K562 (cell line): ENCODE results near the gene OR4F15. TPM values are rescaled to one million over a fixed set of nuclear protein-coding genes. Genes with fewer than 3 reads are reported as not detected.
"Not testable (repeated sequence)": the region's sequence is repeated elsewhere in the genome, so short reads cannot be mapped to it uniquely, and the experiment has no call there.

ENCODE experiments used
- ATAC-seq: fragments of 200-7000 bp; cut with Tn5 transposase; 3 replicates; pipeline ENCODE4 v1.9.1; 2020; ENCODE audit warnings: moderate library complexity
- BruUV-seq: library from RNA; stranded (reverse); fragments of 400-500 nt; replicated peaks from 2 replicates; lab custom pipeline; 2021; lab: Mats Ljungman, UMichigan
- CTCF ChIA-PET: fragments of 300-600 bp; formaldehyde crosslinking; extraction: SDS; loops from one replicate; lab custom pipeline; 2021; ENCODE audit warnings: low intra/inter-chr PET ratio; lab: Yijun Ruan, JAX
- POLR2A ChIA-PET: fragments of 300-600, 350-650 bp; sonication (Branson Sonifier 250); formaldehyde crosslinking; extraction: SDS; loops from one replicate; lab custom pipeline; 2021; ENCODE audit warnings: antibody characterized with exemption, inconsistent platforms; lab: Yijun Ruan, JAX
- DNase-seq, 4 experiments: peaks; one replicate each; pipeline versions ENCODE4 v3.0.0 to v3.0.0-alpha.2; 2011 to 2018; ENCODE audit warnings: low spot score in 3 of 4, mixed read lengths in 3 of 4; ENCODE audit errors: extremely low read depth in 1 of 4
- FAIRE-seq: peaks from 2 replicates; lab custom pipeline; 2011; peaks lifted over from hg19 to GRCh38; lab: Jason Lieb, UNC
- H2AFZ ChIP-seq: 2 replicates; pipeline ENCODE4 v1.6.0; 2011; ENCODE audit warnings: low read depth, low read length, control low read depth, inconsistent platforms
- H3K27ac ChIP-seq: fragments of 200-600 bp; 3 replicates; pipeline ENCODE4 v1.8.0; 2011; ENCODE audit warnings: low read depth, mild to moderate bottlenecking, control low read depth, inconsistent platforms, low read length, moderate library complexity, mixed read lengths; ENCODE audit errors: extremely low read depth
- H3K27me3 ChIP-seq, 2 experiments: fragments of 300-600 bp in 1 of 2; 2 replicates in 1 of 2; 3 replicates in 1 of 2; pipeline versions ENCODE4 v1.6.0 to v1.8.0; 2011; ENCODE audit warnings: inconsistent platforms in 2 of 2, low read length in 2 of 2, mild to moderate bottlenecking in 1 of 2, mixed read lengths in 1 of 2, moderate library complexity in 1 of 2; ENCODE audit not compliant: control insufficient read depth in 2 of 2, insufficient read depth in 2 of 2
- H3K36me3 ChIP-seq: fragments of 300-600 bp; 3 replicates; pipeline ENCODE4 v1.8.0; 2011; ENCODE audit warnings: mild to moderate bottlenecking, low read length, inconsistent platforms; ENCODE audit not compliant: control insufficient read depth, insufficient read depth
- H3K4me1 ChIP-seq, 2 experiments: fragments of 200-600 bp in 1 of 2; replicated peaks in 1 of 2; 2 replicates in 1 of 2; 3 replicates in 1 of 2; pipeline versions ENCODE4 v1.5.1 to v1.8.0; 2011; ENCODE audit warnings: inconsistent platforms in 2 of 2, low read length in 2 of 2, mild to moderate bottlenecking in 1 of 2, mixed read lengths in 1 of 2, moderate library complexity in 1 of 2; ENCODE audit not compliant: control insufficient read depth in 2 of 2, insufficient read depth in 2 of 2
- H3K4me2 ChIP-seq: 2 replicates; pipeline ENCODE4 v1.6.1; 2011; ENCODE audit warnings: low read length, control low read depth, inconsistent platforms, mixed read lengths; ENCODE audit not compliant: insufficient read depth
- H3K4me3 ChIP-seq: fragments of 200-600 bp; sonication (generic), shearing (Covaris generic); 2 replicates; pipeline ENCODE4 v1.5.1; 2016; ENCODE audit warnings: control low read depth, inconsistent platforms
- H3K79me2 ChIP-seq: fragments of 200-600 bp; 3 replicates; pipeline ENCODE4 v1.8.0; 2011; ENCODE audit warnings: low read length, inconsistent platforms; ENCODE audit not compliant: control insufficient read depth, insufficient read depth
- H3K9ac ChIP-seq, 2 experiments: 2 replicates each; pipeline versions ENCODE4 v1.6.0 to v1.6.1; 2011; ENCODE audit warnings: low read depth in 2 of 2, low read length in 2 of 2, control low read depth in 1 of 2, inconsistent platforms in 1 of 2, mild to moderate bottlenecking in 1 of 2, mixed read lengths in 1 of 2; ENCODE audit not compliant: insufficient read depth in 1 of 2
- H3K9me1 ChIP-seq: one replicate; pipeline ENCODE4 v1.6.0; 2011; ENCODE audit warnings: inconsistent platforms, mild to moderate bottlenecking, low read length, moderate library complexity; ENCODE audit not compliant: control insufficient read depth, insufficient read depth
- H3K9me3 ChIP-seq: replicated peaks from 2 replicates; pipeline ENCODE4 v1.5.1; 2011; ENCODE audit warnings: low read depth, low read length, inconsistent platforms; ENCODE audit not compliant: control insufficient read depth, insufficient read depth
- H4K20me1 ChIP-seq: replicated peaks from 2 replicates; pipeline ENCODE4 v1.6.1; 2011; ENCODE audit warnings: low read length, inconsistent platforms, mixed read lengths; ENCODE audit not compliant: control insufficient read depth, insufficient read depth
- CREB1 ChIP-seq, 2 experiments: sonication (generic) in 1 of 2; formaldehyde crosslinking in 1 of 2; IDR thresholded peaks; 2 replicates each; pipeline versions ENCODE4 v1.6.1 to v1.8.0; 2012 to 2022; ENCODE audit warnings: inconsistent platforms in 1 of 2, mild to moderate bottlenecking in 1 of 2, missing genetic modification reagents in 1 of 2, moderate library complexity in 1 of 2
- FOXP4 ChIP-seq: sonication (generic); formaldehyde crosslinking; IDR thresholded peaks from 2 replicates; pipeline ENCODE4 v1.8.0; 2022; ENCODE audit warnings: mild to moderate bottlenecking, missing genetic modification reagents, borderline replicate concordance
- HOMEZ ChIP-seq: fragments of 250-450 bp; sonication (Bioruptor Pico); IDR thresholded peaks from 2 replicates; pipeline ENCODE4 v1.4.0; 2020; ENCODE audit warnings: mild to moderate bottlenecking, moderate library complexity
- KDM5B ChIP-seq: fragments of 200-600 bp; sonication (generic); IDR thresholded peaks from 2 replicates; pipeline ENCODE4 v1.6.1; 2012; ENCODE audit warnings: low read depth, mild to moderate bottlenecking, moderate library complexity, low read length, control low read depth, inconsistent platforms; ENCODE audit not compliant: insufficient replicate concordance
- PHTF2 ChIP-seq: fragments of 250-450 bp; sonication (Bioruptor Pico); IDR thresholded peaks from 2 replicates; pipeline ENCODE4 v1.5.0; 2021; ENCODE audit warnings: mild to moderate bottlenecking
- RAD21 ChIP-seq, 2 experiments: fragments of 250-450 bp in 1 of 2; fragments of 450-650 bp in 1 of 2; sonication (Bioruptor Pico) in 1 of 2; formaldehyde crosslinking in 1 of 2; IDR thresholded peaks in 1 of 2; conservative IDR thresholded peaks in 1 of 2; 2 replicates each; pipeline versions ENCODE4 v1.4.0 to v1.8.0; 2020 to 2022; ENCODE audit warnings: mild to moderate bottlenecking in 2 of 2, moderate library complexity in 1 of 2
- TRIM28 ChIP-seq: fragments of 450-650 bp; IDR thresholded peaks from 2 replicates; pipeline ENCODE4 v1.6.1; 2017
- ZBTB12 ChIP-seq: fragments of 250-450 bp; sonication (Bioruptor Pico); IDR thresholded peaks from 2 replicates; pipeline ENCODE4 v1.4.0; 2020
- ZNF274 ChIP-seq: IDR thresholded peaks from 2 replicates; pipeline ENCODE4 v1.6.1; 2011; ENCODE audit warnings: low read depth, mild to moderate bottlenecking, low read length, moderate library complexity, borderline replicate concordance
- WGBS: fragments of 100-300 bp; shearing (Covaris generic); methylation state at CpG from one replicate; pipeline ENCODE4 v1.1.6; 2016; ENCODE audit warnings: low coverage, mixed read lengths; ENCODE audit not compliant: insufficient coverage; ENCODE audit errors: missing lambda C conversion rate; 5-methylcytosine and 5-hydroxymethylcytosine counted together
- in situ Hi-C: fragments of 300-500 bp; cut with MboI; formaldehyde crosslinking; loops from 4 replicates; pipeline ENCODE4 v1.15.0; 2018; ENCODE audit warnings: inconsistent platforms, mixed read lengths
- intact Hi-C: fragments of 100-400 bp; cut with micrococcal nuclease; formaldehyde crosslinking; loops from 2 replicates; pipeline ENCODE4 v1.14.2; 2022
- polyA plus RNA-seq, 8 experiments: library from polyadenylated mRNA; depleted of rRNA in 4 of 8; stranded (reverse) in 5 of 8; unstranded in 3 of 8; fragments of >200 nt; fragmentation: Nextera tagmentation in 2 of 8; fragmentation: Illumina TruSeq in 1 of 8; extraction: Ambion mirVana in 2 of 8; extraction: Trizol in 1 of 8; gene quantifications; 2 replicates each; pipeline versions ENCODE4 v1.2.1 to v1.2.3, GENCODE V29; 2011 to 2014; ENCODE audit warnings: inconsistent platforms in 1 of 8, missing spikeins in 1 of 8
- total RNA-seq, 7 experiments: library from RNA; depleted of rRNA in 6 of 7; stranded (reverse); fragments of >200 nt in 6 of 7; fragmentation: Illumina TruSeq in 2 of 7; extraction: Trizol in 2 of 7; gene quantifications; 2 replicates each; pipeline versions ENCODE4 v1.2.1 to v1.2.3, GENCODE V29; 2011 to 2021; ENCODE audit warnings: low replicate concordance in 1 of 7

OR4F15 gene
- total and polyA plus RNA-seq, 9 of the 15 experiments (the other 6 are each of a cell fraction or from before 2014, with no cell fraction given), result not detected

- H3K36me3 ChIP-seq, H3K4me3 ChIP-seq, BruUV-seq, H3K27ac ChIP-seq, H3K79me2 ChIP-seq, H2AFZ ChIP-seq, H4K20me1 ChIP-seq, H3K9ac ChIP-seq, H3K9me3 ChIP-seq, DNase-seq, H3K4me1 ChIP-seq, POLR2A ChIA-PET, H3K9me1 ChIP-seq, H3K4me2 ChIP-seq, CTCF ChIA-PET, intact Hi-C loops, H3K27me3 ChIP-seq: not testable (repeated sequence)
- FAIRE-seq (peak; percentile 15), ATAC-seq (peak; percentile 51; the same call in 2 of the 3 replicates)
- 33% methylated on average over 7 of the region's 11 CpGs for WGBS
- TF ChIP-seq RAD21 (CRISPR knock-in tag; conservative IDR thresholded peaks at IDR 0.05 in 1 of 2, IDR thresholded peaks at IDR 0.05 in 1 of 2), result peak in 1 of 2 experiments; percentile 24; a peak in 2 of 4 replicates
- in situ Hi-C loops, result loop anchor here (5.0 kb wide), 1 partner anchor 1970 kb away; no protein-coding TSS in a partner anchor
These were observed 44.8 kb upstream of the OR4F15 start for GRCh38 chr15:101767083-101767640.

GRCh38 chr15:101772921-101773320 lies 39.1 kb upstream of the OR4F15 start:
- no peaks in the 10 kb centered on the region for H3K79me2 ChIP-seq
- no peak overlapping the region for H3K9ac ChIP-seq
- BruUV-seq, result no TSS peak
- in situ Hi-C loops (no loop called here), intact Hi-C loops (loop anchor here (5.0 kb wide), 1 partner anchor 121 kb away; the partner anchor contains the start of gene TM2D3)
- no peak overlapping the region for H3K4me3 ChIP-seq
- H3K9me1 ChIP-seq, result no peaks in the 10 kb centered on the region
- WGBS, result 15% methylated on average over 8 of the region's 8 CpGs
- DNase-seq, result no peak
- ChIA-PET CTCF (no interaction called here), POLR2A (interaction anchor here (0.6 kb wide), 2 partner anchors 52 to 1136 kb away, joined by 3 read pairs; no protein-coding TSS in a partner anchor)
- H3K36me3 ChIP-seq, result no peaks in the 10 kb centered on the region
- H3K27me3 ChIP-seq, result peaks cover 10 to 47% of the 10 kb centered on the region in 2 experiments; a peak in 3 of 5 replicates
- no peaks in the 10 kb centered on the region for H3K9me3 ChIP-seq
- no peak overlapping the region for H2AFZ ChIP-seq
- H4K20me1 ChIP-seq, result no peaks in the 10 kb centered on the region
- ATAC-seq, result no peak
- 0 out of 5 replicates have a peak, but pooled peaks cover 0 to 4% of the 10 kb centered on the region in 2 experiments for H3K4me1 ChIP-seq
- no peak overlapping the region for H3K27ac ChIP-seq
- no peak overlapping the region for H3K4me2 ChIP-seq
- FAIRE-seq, result no peak
- no peak for TF ChIP-seq ZNF274
- no peak for TF ChIP-seq KDM5B
- no peak for TF ChIP-seq PHTF2 (CRISPR knock-in tag)
- no peak for TF ChIP-seq HOMEZ
- TF ChIP-seq CREB1 (IDR thresholded peaks at IDR 0.05), result no peak
- no peak for TF ChIP-seq CREB1 (CRISPR knock-in tag; IDR thresholded peaks at IDR 0.05)
- TF ChIP-seq FOXP4 (CRISPR knock-in tag), result no peak
- no peak for TF ChIP-seq TRIM28
- TF ChIP-seq ZBTB12, result no peak
